Esophagus squamous epithelium (tissue), 5 donors: ENCODE results near the gene TGFBR3. TPM values are rescaled to one million over a fixed set of nuclear protein-coding genes. Genes with fewer than 3 reads are reported as not detected.

Source experiments
- DNase-seq: peaks from one replicate; lab custom pipeline; 2025; lab: John Stamatoyannopoulos, UW
- H3K27ac ChIP-seq, 4 donors: fragments of 200-600 bp; sonication (generic); one replicate each; pipeline ENCODE4 v1.5.1; 2016 to 2019; ENCODE audit warnings: mild to moderate bottlenecking in 1 of 4
- H3K27me3 ChIP-seq, 4 donors: fragments of 200-600 bp; sonication (generic); 1 replicate in 3 of 4; 2 replicates in 1 of 4; pipeline versions ENCODE4 v1.5.1 to v1.6.0; 2017 to 2021; ENCODE audit warnings: antibody characterized with exemption in 1 of 4
- H3K36me3 ChIP-seq, 3 donors: fragments of 200-600 bp; sonication (generic); one replicate each; pipeline ENCODE4 v1.5.1; 2016 to 2019
- H3K4me1 ChIP-seq, 3 donors: fragments of 200-600 bp; sonication (generic); one replicate each; pipeline ENCODE4 v1.5.1; 2017 to 2019
- H3K4me3 ChIP-seq, 4 donors: fragments of 200-600 bp; sonication (generic); 1 replicate in 3 of 4; 2 replicates in 1 of 4; pipeline ENCODE4 v1.5.1; 2016 to 2019; ENCODE audit warnings: mild to moderate bottlenecking in 2 of 4, moderate library complexity in 1 of 4
- H3K9me3 ChIP-seq, 3 donors: fragments of 200-600 bp; sonication (generic); one replicate each; pipeline ENCODE4 v1.5.1; 2016 to 2019
- POLR2A ChIP-seq, 4 donors: fragments of 450-650 bp; IDR thresholded peaks; one replicate each; pipeline ENCODE4 v1.6.1; 2017; ENCODE audit warnings: antibody characterized with exemption in 4 of 4, mild to moderate bottlenecking in 4 of 4, moderate library complexity in 3 of 4
- WGBS, 2 donors: methylation state at CpG; one replicate each; pipeline ENCODE4 v1.1.5; 2018; 5-methylcytosine and 5-hydroxymethylcytosine counted together
- intact Hi-C: fragments of 100-400 bp; cut with DNase I; formaldehyde crosslinking; loops from one replicate; pipeline ENCODE4 v1.15.0; 2022
- total RNA-seq, 4 donors: library from RNA; depleted of rRNA; stranded (reverse); fragments of >200 nt; gene quantifications; one replicate each; pipeline ENCODE4 v1.1.0, GENCODE V29; 2016
- TF ChIP-seq, protein P1 (sequence below), 6 experiments: fragments of 450-650 bp in 4 of 6; fragments of 200-600 bp in 2 of 6; sonication (generic) in 2 of 6; IDR thresholded peaks; one replicate each; pipeline ENCODE4 v1.5.1; 2016 to 2019; ENCODE audit warnings: antibody characterized with exemption in 6 of 6, mild to moderate bottlenecking in 4 of 6, moderate library complexity in 4 of 6
- donor health status: DM: yes; HTN: yes; CAD: no.

TGFBR3 gene
- total RNA-seq, 4 donors from 2014 or later: 11.3 to 119 (median 30.7) TPM

DNA sequence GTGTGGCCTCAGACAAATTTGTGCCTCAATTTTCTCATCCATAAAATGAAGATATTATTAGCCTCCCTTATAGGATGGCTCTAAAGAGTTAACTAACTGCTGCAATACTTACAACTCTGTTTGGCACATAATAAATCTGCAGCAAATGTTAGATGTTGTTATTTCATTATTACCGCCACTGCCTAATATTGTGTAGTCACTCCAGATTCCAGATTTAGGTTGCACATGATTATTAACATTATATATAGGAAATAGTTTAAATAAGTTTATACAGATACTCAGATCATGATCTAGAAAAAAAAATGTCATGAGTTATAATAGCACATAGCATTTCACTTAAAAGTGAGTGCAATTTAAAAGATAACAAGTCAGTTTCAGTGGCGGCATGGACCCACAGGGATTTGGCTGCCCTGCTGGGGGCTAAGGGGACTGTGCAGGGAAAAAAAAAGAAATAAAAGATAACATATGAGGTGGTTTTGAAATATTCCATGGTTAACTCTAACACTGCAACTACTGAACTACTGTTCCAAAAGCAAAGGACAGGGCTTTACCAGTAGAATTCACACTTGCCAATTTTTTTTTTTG lies 170.4 kb downstream of the TGFBR3 start:
- TF ChIP-seq, protein P1, sequence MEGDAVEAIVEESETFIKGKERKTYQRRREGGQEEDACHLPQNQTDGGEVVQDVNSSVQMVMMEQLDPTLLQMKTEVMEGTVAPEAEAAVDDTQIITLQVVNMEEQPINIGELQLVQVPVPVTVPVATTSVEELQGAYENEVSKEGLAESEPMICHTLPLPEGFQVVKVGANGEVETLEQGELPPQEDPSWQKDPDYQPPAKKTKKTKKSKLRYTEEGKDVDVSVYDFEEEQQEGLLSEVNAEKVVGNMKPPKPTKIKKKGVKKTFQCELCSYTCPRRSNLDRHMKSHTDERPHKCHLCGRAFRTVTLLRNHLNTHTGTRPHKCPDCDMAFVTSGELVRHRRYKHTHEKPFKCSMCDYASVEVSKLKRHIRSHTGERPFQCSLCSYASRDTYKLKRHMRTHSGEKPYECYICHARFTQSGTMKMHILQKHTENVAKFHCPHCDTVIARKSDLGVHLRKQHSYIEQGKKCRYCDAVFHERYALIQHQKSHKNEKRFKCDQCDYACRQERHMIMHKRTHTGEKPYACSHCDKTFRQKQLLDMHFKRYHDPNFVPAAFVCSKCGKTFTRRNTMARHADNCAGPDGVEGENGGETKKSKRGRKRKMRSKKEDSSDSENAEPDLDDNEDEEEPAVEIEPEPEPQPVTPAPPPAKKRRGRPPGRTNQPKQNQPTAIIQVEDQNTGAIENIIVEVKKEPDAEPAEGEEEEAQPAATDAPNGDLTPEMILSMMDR (IDR thresholded peaks at IDR 0.05): no peak
- H3K9me3 ChIP-seq: no peaks in the 10 kb centered on the region
- no peaks in the 10 kb centered on the region for H3K27me3 ChIP-seq
- intact Hi-C loops: no loop called here
- H3K4me3 ChIP-seq: no peak overlapping the region
- no peak for DNase-seq
- 86 to 94% methylated on average over 2 of the region's 2 CpGs for WGBS, 2 donors
- peaks cover 4 to 82% (median 14%) of the 10 kb centered on the region in 3 donors for H3K36me3 ChIP-seq
- H3K27ac ChIP-seq: peak overlapping the region in 3 of 4 donors; percentile 53 to 83 (median 78)
- peaks cover 0 to 33% (median 12%) of the 10 kb centered on the region in 3 donors for H3K4me1 ChIP-seq

DNA sequence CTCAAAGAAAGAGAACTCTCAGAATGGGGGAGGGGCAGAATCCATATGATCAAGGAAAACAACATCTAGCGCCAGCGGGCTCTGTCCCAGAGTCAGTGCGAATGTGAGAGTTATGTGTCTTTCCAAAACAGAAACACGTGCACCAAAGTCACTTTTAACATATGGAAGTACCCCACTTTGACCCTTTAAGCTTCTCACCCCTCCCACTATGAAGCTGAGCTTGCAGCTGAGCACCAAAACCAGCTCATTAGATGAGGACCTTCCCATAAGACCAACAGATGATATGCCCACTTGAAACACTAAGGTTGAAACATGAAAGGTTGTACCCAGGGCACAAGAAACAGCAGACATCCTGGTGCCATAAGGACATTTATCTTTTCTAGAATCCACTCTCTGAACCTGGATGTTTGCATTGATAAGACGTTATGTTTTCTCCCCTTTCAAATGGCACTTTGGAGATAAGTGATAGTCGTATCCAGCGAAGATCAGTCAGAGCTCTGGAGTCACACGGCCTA lies 171.0 kb downstream of the TGFBR3 start:
- H3K36me3 ChIP-seq: peaks cover 4 to 82% (median 14%) of the 10 kb centered on the region in 3 donors
- peak overlapping the region in 3 of 4 donors; percentile 53 to 83 (median 78) for H3K27ac ChIP-seq
- intact Hi-C loops: no loop called here
- TF ChIP-seq POLR2A (IDR thresholded peaks at IDR 0.05): no peak
- TF ChIP-seq, protein P1 (IDR thresholded peaks at IDR 0.05): no peak
- H3K9me3 ChIP-seq: no peaks in the 10 kb centered on the region
- 87 to 88% methylated on average over 7 to 8 of the region's 8 CpGs for WGBS, 2 donors
- peaks cover 0 to 38% (median 12%) of the 10 kb centered on the region in 3 donors for H3K4me1 ChIP-seq
- H3K27me3 ChIP-seq: no peaks in the 10 kb centered on the region
- no peak overlapping the region for H3K4me3 ChIP-seq
- no peak for DNase-seq

DNA sequence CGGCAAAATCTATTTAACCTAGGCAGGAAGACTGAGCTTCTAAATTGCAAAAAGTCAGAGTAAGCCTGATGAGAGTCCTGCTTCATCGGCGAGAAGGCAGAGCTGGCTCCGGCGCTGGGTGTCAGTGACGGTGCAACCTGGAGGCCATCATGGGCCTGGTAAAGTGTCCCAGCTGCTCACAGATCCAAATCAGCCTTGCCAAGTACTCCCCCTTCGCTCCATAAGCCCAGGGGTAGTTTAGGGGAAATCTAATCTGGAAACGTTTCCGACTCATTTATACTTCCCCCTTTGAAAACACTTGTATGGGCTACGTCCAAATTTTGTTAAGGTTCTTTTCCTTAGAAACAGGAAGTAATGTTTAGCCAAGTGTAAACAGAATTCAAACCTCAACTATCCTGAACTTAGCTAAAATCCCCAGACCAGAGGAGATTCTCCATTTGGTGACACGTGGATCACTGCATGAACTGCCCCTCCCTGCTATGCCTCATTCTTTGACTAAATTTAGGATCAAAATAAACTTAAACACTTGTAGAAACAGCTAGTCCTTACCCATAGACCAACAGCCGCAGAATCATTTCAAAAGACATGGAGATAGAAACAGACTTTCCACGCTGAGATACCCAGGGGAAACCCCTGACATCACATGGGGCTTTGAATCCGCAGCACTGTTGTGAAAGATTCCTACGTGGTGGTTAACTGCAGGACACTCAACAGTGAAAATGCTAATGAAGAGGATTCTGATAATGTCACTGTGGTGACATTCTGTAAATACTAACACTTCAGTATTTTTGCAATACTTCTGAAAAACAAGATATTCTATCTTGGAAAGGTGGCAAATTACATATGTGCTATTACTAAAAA lies 172.7 kb downstream of the TGFBR3 start:
- intact Hi-C loops: no loop called here
- H3K4me1 ChIP-seq: peaks cover 0 to 38% (median 12%) of the 10 kb centered on the region in 3 donors
- H3K4me3 ChIP-seq: peak overlapping the region in 1 of 4 donors; percentile 19
- DNase-seq: no peak
- H3K9me3 ChIP-seq: no peaks in the 10 kb centered on the region
- H3K27me3 ChIP-seq: no peaks in the 10 kb centered on the region
- peaks cover 0 to 82% (median 4%) of the 10 kb centered on the region in 3 donors for H3K36me3 ChIP-seq
- WGBS, 2 donors: 36 to 52% methylated on average over 15 of the region's 15 CpGs
- peak overlapping the region; percentile 49 to 89 (median 80) for H3K27ac ChIP-seq
- TF ChIP-seq, protein P1 (IDR thresholded peaks at IDR 0.05): no peak
- no peak for TF ChIP-seq POLR2A (IDR thresholded peaks at IDR 0.05)

DNA sequence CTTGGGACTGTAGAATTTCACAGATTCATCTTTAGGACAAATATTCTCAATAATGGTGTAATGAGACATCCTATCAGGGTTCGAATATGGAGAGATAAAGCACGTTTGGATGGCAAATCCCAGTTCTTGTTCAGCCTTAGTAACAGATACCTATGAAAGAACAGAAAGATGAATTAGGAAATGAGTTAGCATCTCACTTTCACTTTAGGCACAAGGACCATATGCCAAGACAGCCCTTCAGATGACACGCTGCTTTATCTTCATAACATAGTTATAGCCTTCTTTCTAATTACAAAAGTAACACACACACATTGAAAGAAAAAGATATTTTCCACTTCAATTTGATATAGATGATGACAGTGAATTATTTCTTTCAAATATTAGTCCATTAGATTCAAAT lies 173.6 kb downstream of the TGFBR3 start:
- 66 to 82% methylated on average over 3 of the region's 3 CpGs for WGBS, 2 donors
- Histone ChIP-seq H3K27me3 (no peaks in the 10 kb centered on the region), H3K27ac (peak overlapping the region in 3 of 4 donors; percentile 78 to 89 (median 83)), H3K4me1 (peaks cover 0 to 38% (median 12%) of the 10 kb centered on the region in 3 donors), H3K4me3 (peak overlapping the region in 1 of 4 donors; percentile 19), H3K9me3 (no peaks in the 10 kb centered on the region), H3K36me3 (peaks cover 0 to 83% (median 4%) of the 10 kb centered on the region in 3 donors)
- TF ChIP-seq, protein P1 (IDR thresholded peaks at IDR 0.05): no peak
- no peak for TF ChIP-seq POLR2A (IDR thresholded peaks at IDR 0.05)
- intact Hi-C loops: no loop called here
- no peak for DNase-seq
